GDM1 (cell line): Measurements from ENCODE around the gene SLC38A11.

Source experiments
- DNase-seq: peaks from one replicate; lab custom pipeline; 2025; lab: John Stamatoyannopoulos, UW

The SLC38A11 gene

DNA sequence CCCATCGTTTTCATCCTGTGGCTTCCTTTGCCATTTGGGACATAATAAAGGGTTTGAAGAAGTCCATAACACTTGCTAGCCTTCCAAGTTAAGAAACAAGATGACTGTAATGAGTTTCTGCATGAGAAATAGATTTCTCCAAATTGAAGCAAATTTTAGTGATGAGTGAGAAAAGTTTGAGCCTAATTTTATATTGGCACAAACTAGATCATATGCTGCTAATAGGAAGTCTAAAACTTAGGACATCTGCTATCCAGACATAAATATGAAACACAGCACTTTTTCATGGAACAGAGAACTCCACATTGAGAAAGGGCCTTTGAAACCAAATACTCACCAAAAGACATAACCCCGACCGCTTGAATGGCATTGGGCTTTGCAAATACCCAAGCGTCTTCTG lies 39.8 kb downstream of the SLC38A11 start:
- DNase-seq = no peak

DNA sequence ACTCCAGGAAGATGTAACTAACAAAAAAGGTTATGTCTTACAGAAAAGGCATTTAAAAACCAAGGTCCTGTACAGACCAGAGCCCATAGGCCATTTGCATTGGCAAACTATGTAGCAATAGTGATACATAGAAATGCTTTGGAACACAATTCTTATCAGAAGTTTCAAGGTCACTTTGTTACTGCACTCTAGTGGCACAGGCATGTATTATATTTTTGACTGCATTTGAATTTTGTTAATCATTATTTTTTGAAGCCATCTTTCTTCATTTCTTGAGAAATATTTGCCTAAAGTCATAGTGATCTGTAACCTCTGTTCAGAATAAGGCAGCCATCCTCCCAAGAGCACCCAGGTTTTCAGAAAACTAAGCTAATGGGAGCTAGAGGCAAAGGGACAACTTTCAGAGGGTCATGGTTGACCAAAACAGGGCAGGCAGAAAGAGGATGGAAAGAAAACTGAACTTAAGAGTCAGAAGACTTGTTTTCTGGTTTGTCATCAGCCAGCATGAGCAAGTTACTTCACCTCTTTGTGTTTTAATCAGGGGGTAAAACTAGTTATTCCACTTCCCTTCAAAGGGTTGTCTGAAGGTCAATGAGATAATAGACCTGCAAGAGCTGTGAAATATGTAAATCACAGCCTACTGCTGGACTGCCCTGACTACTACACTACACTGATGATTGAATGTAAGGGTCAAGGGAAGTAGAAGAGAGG lies 41.5 kb downstream of the SLC38A11 start:
- DNase-seq = no peak

DNA sequence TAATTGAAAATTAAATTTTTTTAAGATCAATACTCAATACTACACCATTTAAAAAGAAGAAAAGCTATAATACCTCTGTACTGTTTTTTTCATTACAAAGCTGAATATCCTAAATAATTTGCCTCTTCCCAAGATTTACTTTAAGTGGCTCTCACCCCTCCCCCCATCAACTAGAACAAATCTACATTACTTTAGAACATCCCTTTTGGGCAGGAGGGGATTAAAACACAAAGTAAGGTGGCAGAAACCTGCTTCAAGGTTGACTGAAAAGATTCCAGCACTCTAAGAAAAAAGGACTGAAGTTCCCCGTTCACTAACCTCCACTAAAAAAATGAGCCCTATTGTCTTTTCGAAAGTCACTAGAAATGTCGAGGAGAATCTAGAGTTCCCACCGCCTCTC lies 42.3 kb downstream of the SLC38A11 start:
- DNase-seq = no peak

DNA sequence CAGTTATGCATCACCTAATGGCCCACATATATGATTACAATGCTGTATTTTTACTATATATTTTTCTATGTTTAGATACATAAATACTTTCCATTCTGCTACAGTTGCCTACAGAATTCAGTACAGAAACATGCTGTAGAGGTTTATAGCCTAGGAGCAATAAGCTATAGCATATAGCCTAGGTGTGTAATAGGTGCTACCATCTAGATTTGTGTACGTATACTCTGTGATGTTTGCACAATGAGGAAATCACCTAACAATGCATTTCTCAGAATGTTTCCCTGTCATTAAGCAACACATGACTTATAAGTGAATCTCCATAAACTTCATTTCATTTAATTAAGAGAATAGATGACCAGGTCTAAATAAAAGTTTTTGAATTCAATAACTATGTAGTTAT lies 43.5 kb downstream of the SLC38A11 start:
- DNase-seq = no peak

DNA sequence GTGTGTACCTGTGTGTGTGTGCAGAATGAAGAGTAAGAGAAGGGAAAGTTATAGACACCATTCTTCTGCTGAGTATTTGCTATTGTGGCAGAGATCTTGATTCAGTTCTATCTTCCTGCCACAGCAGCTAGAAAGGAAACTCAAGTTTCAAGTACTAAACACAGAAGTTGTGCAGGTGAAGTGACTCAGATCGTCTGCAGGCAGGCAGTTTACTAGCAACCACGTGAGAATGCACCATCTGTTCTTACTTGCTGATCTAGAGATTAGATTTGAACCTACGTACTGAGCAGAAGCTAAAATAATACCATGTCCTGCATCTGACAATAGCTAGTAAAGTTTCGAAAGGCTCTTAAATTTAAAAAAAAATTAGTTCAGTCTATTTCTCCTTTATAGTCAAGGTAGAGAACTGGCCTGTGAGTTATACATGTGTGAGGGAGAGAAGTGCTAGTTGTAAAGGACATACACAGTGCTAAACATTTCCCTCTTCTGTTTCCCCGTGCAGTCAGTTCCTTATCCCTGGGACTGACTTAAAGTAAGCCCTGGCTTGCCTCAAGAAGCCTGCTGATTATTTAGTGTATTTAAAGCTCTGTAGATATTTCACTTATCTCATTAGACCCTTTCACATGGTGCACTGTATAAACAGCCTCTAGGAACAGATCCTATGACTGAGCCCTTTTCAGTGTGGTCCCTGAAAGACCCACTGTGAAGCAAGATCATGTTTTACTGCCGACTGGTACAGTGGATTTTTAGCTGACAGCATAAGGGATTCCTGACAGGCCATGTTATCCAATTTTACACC lies 45.0 kb downstream of the SLC38A11 start:
- DNase-seq = peak; percentile 33

DNA sequence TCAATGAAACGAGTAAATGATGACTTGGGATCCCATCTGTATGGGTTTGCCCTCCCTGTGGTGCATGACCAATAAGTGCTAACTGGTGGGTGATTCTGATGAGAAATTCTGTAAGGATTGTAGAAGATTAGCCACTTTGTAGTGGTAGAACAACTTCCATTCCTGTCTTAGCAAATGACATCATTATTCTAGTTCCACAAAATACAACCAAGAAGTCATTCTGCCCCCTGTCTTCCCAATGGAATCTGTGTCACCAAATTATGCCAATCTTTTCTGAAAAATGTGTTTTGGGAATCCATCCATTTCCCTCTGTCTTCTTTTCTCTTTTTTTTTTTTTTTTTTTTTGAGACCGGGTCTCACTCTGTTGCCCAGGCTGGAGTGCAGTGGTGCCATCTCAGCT lies 48.4 kb downstream of the SLC38A11 start:
- no peak for DNase-seq

DNA sequence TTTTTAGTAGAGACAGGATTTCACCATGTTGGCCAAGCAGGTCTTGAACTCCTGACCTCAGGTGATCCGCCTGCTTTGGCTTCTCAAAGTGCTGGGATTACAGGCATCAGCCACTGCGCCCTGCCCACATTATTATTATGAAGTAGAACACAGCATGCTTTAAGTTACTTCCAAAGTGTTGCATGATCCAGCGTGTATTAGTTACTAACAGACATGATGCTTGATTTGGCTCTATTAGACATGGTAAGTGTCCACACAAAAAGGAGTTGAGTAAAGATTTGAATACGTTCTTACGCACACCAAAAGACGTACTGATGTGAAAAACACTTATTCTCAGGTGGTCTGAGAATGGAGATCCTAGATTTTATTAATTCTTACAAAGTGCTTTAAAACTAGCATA lies 50.0 kb downstream of the SLC38A11 start:
- DNase-seq = no peak

DNA sequence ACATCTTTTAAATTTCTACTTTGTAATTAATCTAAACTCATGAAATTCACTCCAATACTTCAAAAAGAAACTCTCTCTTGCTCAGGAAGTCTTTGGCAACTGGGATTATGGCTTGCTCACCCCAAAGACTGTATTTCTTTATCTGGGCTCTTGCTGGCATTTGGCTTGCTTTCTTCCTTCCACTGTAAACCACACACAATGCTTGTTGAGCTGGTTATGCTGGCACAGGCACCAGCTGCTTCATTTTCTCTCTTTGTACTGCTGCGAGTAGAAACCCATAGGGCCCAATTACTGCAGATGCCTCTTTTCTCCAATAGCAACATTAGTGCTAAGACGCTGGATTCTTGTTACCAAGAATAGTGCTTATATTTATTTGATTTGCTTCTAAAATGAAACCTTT lies 51.4 kb downstream of the SLC38A11 start:
- DNase-seq = peak; percentile 39

DNA sequence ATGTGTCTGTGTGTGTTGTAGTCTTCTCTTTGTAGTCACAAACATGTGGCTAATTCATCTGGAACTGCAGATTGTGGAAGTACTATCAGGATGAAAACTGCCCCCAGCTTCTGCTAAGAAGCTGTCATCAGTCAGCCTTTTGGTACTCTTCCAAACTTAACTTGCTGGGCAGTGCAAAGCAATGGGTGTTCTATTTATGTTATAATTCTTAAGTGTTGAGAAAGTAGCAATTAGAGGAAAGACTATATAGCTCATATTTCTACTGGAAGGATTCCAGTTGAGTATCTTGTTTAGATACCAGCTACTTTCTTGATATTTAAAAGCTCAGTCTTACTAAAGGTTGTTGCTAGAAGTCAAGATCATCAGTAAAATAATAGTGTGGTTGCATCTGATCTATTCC lies 52.1 kb downstream of the SLC38A11 start:
- DNase-seq = peak; percentile 9

DNA sequence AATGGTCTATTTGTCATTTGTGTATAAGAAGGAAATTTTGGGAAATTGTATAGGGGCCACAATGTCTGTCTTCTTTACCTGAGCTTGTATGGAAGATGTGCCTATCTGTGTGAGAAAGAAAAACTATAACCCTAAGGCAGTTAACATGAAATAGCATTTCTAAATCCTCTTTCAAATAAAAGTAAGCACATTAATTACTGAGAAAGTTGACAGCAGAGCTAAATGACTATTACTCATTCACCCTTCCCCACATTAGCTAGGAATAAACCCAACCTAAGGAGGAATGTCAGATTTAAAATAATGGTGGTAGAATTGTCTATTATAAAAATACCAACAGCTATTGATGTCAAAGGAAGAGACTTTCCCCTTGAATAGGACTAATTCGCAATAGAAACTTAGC lies 56.2 kb downstream of the SLC38A11 start:
- no peak for DNase-seq

DNA sequence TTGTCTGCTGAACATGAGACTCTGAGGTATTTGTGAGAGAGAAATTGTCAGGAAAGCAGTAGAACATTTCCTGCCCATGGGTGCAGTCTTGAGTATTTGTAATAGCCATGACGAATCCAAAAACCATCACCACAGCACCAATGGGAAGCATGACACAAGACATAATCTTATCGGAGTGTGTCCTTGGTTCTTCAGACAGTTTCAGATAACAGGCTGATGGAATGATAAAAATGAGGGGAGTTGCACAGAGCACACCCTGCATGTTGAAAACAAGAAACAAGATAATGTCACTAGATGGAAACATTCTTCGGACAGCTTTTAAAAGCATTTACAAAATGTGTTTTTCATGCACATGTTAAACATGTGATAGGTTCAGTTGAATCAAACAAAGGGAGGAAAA lies 56.9 kb downstream of the SLC38A11 start:
- no peak for DNase-seq

DNA sequence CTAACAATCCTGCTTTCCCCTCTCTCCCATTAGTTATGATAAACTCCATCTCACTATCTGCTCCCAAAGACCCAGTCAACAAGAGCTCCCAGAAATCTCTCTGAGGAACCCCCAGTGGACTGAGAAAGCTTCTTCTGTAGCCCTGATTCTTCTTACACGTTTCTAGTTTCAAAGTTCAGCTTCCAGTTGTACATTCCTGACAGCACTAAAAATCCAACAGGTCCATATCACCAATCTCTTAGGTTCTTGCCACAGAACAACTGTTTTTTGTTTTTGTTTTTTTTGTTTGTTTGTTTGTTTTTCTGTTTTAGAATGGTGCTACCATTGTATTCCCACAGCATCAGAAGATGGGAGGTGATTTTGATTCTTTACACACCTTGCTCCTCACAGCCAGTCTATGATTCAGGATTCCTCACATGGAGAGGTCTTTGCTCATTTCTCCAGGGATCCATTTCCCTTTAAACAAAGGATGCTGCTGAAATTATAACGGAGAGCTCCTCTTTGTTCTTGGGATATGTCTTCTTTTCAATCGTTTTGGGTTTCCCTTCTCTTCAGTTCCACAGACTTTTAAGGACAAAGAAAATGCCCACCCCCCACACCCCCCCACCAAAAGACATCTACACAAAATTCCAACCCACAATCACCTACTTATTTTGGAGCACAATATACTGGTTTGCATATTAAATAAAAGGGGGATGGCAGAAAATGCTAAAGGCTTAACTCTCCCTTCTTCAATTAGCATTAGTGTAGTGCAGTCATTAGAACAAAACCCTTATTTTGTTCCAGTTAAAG lies 57.7 kb downstream of the SLC38A11 start:
- no peak for DNase-seq

DNA sequence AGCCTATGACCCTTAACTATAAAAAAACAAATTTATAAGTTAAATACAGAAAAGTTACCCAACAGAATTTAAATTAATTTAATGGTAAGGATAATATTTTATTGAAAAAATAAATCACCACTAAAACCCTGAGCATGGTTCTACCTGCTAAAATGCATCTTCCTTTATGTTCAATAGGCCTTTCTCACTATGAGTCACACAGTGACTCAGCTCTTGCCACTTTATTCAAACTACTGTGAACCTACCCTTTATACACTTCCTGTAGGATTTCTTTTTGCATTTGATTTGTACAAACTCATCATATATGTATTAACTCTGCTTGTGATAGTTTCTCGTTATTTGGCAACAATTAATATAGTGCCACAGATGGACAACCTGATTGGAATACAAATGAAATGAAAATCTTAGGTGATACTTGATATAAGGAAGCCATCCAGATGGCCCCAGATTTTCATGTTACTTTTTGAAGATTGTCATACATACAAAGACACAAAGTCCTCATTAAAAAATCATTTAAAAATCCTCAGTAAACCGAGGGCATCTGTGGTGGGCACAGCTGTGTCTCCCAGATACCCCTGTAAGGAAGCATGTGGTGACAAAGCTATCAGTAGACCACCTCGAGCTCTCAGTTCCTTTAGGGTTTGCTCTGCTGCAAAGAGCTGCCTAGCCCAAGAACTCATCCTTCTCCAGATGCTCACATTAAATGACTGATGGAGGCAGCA lies 58.5 kb downstream of the SLC38A11 start:
- DNase-seq = peak; percentile 14

DNA sequence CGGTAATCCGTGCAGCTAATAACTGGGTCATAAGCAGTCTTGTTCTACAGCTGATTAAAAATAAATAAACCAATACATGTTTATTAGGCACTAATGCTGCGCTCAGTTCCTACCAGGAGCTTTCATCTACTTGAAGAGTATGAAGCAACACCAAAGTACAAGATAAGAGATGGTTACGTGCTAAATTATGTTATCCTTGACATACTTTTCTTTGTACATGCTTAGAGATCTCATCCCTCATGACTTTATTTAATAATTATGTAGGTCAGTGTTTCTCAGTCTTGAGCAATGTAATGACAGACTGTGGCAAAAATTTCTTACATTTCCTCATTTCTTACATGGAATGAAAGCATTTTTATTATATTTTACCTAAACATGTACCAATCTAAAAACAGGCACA lies 59.1 kb downstream of the SLC38A11 start:
- DNase-seq = no peak

DNA sequence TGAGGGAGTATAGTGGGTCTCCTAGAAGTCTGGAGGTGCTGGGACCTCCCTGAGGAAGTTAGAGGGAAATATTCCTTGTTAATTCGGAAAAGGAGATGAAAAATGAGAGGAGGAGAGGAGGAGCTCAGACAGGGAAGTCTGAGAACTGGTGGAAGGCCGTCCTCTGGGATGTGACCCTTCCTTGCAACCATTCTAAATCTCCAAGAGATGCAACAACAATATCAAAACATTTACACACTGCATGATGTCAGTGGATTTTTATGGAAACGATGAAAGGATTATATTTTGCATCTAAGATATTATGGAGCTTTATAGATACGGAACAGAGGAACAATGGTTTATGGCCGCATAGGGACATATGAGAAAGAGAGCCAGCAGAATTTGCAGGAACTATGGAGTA lies 63.9 kb downstream of the SLC38A11 start:
- DNase-seq = no peak

DNA sequence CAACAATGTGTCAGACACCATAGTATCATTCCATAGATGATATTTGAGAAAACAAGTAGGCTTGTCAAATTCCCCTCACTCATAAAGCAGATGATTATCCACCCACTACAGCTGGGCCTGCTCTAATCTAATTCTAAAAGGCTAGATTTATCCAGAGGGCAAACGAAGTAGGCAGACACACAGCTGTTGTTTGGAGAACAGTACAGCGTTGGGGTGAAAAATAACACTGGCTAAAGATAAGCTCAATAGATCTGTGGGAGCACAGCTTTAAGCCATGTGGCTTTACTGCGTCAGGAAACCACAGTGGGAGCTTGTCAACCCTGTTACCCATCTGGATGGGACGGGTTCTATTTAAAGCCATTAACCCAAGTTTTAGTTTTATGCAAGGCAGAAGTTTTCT lies 64.8 kb downstream of the SLC38A11 start:
- DNase-seq = peak; percentile 75

DNA sequence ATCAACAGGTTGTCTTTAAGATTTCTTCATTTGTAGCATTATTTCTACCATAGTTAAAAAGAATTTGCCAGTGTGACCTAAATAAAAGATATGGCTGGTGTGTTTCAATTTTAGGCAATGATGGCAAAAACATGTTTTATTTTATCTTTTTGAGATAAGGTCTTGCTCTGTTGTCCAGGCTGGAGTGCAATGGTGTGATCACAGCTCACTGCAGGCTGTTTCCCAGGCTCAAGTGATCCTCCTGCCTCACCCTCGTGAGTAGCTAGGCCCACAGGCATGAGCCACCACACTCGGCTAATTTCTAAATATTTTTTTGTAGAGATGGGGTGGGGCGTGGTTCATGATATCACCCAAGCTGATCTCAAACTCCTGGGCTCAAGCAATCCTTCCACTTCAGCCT lies 66.7 kb downstream of the SLC38A11 start:
- DNase-seq = no peak

DNA sequence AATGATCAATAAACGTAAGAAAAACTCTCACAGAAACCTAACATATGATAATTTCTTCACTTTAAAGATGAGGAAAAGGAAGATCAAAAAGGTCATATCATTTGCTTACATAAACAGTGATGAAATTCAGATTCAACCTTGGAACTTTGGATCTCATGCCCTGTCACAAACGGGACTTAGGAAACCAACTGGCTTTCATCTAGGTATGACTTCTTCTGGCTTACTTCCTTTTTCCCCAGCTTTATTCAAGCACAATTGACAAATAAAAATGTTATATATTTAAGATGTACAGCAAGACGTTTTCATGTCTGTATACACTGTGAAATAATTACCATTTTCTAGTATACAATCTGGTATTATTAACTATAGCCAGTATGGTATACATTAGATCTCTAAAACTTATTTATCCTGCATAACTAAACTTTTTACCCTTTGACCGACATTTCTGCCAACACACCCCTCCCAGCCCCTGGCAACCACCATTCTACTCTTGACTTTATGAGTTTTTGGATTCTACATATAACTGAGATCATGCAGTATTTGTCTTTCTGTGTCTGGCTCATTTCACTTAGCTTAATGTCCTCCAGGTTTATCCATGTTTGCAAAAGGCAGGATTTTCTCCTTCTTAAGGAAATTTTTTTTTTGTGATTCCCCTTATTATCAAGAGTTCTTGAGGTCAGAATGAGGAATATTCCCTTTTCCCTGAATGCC lies 67.7 kb downstream of the SLC38A11 start:
- no peak for DNase-seq

DNA sequence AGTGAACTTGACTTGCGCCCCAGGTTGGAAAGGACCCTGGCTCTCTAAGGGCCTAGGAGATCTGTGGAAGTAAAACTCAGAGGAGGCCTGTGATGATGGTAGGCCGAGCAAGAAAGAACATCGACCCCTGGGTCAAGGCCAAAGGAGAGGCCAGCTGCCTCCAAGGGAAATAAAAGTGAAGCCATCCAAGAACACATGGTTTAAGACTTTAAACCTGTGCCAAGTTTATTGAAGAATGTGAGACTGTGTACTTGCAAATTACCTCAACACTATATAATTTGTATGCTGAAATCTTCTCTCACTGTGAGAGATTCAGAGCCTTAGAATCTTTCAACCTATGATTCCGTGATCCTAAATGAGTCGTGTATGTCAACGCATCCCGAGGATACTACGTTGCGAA lies 73.0 kb downstream of the SLC38A11 start:
- no peak for DNase-seq

DNA sequence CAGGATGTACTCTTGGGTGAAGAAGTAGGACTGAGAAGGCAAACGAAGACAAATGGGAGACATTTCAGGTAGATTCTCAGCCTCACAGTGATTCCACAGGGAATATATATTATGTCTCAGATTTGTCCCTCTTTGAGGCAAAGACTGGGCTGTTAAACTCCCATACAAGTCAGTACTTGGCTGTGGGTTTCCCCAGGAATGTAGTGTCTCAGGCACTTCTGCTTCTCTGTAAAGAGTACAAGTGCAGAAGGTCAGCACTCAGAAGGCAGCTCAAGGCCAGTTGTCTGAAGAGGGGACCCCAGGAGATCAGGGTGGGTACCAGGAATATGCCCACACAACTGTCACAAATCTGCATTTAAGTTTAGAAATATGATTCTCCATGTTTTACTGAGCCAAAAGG lies 73.8 kb downstream of the SLC38A11 start:
- no peak for DNase-seq

DNA sequence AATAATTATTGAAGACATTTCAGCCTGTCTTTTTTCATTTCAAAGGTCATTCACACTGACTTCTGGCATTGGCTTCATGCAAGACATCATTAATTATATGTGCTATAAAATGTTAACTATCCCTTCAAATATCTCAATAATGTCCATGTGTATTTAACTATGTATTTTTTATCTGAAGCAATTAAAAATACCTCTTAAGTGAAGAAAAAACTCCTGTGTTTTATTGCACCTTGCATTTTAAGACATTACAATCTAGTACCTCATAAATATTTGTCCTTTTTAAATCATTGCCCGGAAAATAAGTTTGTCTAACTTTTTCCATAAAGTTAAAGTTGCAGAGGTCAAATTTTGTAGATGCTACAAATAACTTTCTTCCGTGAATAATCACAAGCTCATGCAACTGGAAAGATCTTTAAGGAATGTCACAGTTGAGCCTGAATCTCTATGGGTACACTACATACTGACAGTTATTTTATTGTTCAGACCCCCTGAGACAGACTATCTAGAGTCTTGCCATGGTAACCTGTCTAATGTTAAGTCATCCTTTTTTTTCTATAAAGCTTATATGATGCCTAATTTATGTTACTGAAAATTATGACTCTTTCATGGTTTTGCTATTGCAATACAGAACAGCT lies 75.3 kb downstream of the SLC38A11 start:
- DNase-seq = no peak
